Posterior vena cava (tissue), 2 donors: ENCODE measurements around the gene SNX7. TPM values are rescaled to one million over a fixed set of nuclear protein-coding genes. Genes with fewer than 3 reads are reported as not detected.

Experiments
- DNase-seq: peaks from one replicate; pipeline ENCODE4 v3.0.0-alpha.2; 2020; ENCODE audit warnings: low spot score
- intact Hi-C, 2 donors: fragments of 100-400 bp; cut with DNase I; formaldehyde crosslinking; loops; one replicate each; pipeline versions ENCODE4 v1.14.1 to v1.14.2; 2022 to 2023
- total RNA-seq, 2 donors: library from RNA; stranded (reverse); fragmentation: NEBNext Ultra II Directional; extraction: Animal tissue kit (Norgen Biotek cat#: 25700); gene quantifications; one replicate each; pipeline ENCODE4 v1.2.1, GENCODE V29; 2021
- donor health status: DM: yes; HTN: yes; CAD: no.
- donor health status: DM: yes; HTN: yes; CAD: no.

SNX7 gene
- total RNA-seq, 2 donors from 2014 or later, result 40.0 to 84.6 TPM

GRCh38 chr1:98754176-98754575, 92.7 kb downstream of the SNX7 start:
- intact Hi-C loops, result no loop called here
- DNase-seq, result no peak

GRCh38 chr1:98761219-98761865, 99.8 kb downstream of the SNX7 start:
- intact Hi-C loops, result no loop called here
- no peak for DNase-seq

GRCh38 chr1:98763488-98764150, 102.1 kb downstream of the SNX7 start:
- intact Hi-C loops, result no loop called here
- no peak for DNase-seq

- intact Hi-C loops, result no loop called here
- DNase-seq, result no peak
Measured at GRCh38 chr1:98764485-98764884, 103.0 kb downstream of the SNX7 start.

GRCh38 chr1:98766255-98766654, 104.7 kb downstream of the SNX7 start:
- intact Hi-C loops, result no loop called here

GRCh38 chr1:98769162-98769561, 107.6 kb downstream of the SNX7 start:
- intact Hi-C loops, result no loop called here
- no peak for DNase-seq

More at GRCh38 chr1:98766255-98766654, 104.7 kb downstream of the SNX7 start:
- DNase-seq, result no peak

- DNase-seq, result no peak
- intact Hi-C loops, result no loop called here
Measured at GRCh38 chr1:98781906-98782305, 120.4 kb downstream of the SNX7 start.

- intact Hi-C loops, result loop anchor here in 1 of 2 donors (1.0 kb wide), 1 partner anchor 19 kb away; no protein-coding TSS in a partner anchor
- DNase-seq, result no peak
Measured at GRCh38 chr1:98783821-98784220, 122.3 kb downstream of the SNX7 start.

- DNase-seq, result no peak
- intact Hi-C loops, result no loop called here
Measured at GRCh38 chr1:98791498-98791897, 130.0 kb downstream of the SNX7 start.

- DNase-seq, result no peak
- intact Hi-C loops, result no loop called here
Measured at GRCh38 chr1:98792123-98792522, 130.6 kb downstream of the SNX7 start.

- intact Hi-C loops, result no loop called here
- DNase-seq, result no peak
Measured at GRCh38 chr1:98793136-98793535, 131.6 kb downstream of the SNX7 start.

GRCh38 chr1:98794196-98794886, 132.8 kb downstream of the SNX7 start:
- intact Hi-C loops, result no loop called here
- no peak for DNase-seq

GRCh38 chr1:98796049-98796448, 134.5 kb downstream of the SNX7 start:
- intact Hi-C loops, result no loop called here
- no peak for DNase-seq

GRCh38 chr1:98797506-98797905, 136.0 kb downstream of the SNX7 start:
- DNase-seq, result no peak
- intact Hi-C loops, result no loop called here
